Measurements from ENCODE around the gene DAPK1.

Gene DAPK1

DNA sequence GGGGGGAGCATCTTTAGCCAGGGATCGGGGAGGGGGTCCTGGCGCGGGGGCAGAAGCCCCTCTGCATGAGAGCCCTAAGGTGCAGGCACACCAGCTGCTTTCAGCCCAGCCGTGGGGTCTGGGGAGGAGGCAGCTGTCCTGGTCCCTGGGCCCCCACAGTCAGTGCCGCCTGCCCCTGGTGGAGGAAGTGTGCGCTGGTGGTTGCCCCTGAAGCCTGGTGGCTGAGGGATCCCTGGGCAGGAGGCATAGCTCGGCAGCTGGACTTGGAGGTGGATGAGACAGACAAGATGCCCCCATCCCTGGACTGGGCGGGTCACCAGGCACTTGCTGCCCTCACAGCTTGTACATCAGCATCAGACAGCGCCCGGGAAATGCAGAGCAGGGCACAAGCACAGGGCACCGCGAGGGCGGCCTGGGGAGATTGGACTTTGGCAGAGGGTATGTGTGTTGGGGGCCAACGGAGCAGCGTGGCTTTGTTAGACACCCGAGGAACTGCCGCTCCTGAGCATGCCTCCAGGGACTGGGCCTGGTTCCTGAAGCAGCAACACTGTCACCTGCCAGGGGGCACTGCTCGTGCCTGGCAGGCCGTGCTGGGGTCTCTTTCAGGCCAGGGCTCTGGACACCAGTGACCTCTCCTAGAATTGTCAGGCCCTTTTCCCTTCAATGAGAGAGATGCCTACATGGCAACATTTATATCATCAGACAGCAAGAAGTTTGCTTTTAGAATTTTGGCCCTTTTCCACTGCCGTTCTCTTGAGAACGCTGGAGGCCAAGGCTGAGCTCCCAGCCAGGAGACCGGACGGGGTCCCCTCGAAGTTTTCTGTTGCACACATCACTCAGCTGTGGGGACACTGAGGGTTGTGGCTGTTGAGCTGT, 186.3 kb downstream of the DAPK1 start:
- Mint-ChIP-seq H3K4me3 (no peak overlapping the region), H3K36me3 (ENCODE audit: low read depth) (peaks cover 45% of the 10 kb centered on the region), H3K27ac (no peak overlapping the region), H3K27me3 (ENCODE audit: low read depth) (no peaks in the 10 kb centered on the region), H3K4me1 (peaks cover 15% of the 10 kb centered on the region), H3K9me3 (peaks cover 3% of the 10 kb centered on the region)
- no peak for TF ChIP-seq CTCF (IDR thresholded peaks at IDR 0.05; ENCODE audit: unreplicated experiment in 3 of 3)

DNA sequence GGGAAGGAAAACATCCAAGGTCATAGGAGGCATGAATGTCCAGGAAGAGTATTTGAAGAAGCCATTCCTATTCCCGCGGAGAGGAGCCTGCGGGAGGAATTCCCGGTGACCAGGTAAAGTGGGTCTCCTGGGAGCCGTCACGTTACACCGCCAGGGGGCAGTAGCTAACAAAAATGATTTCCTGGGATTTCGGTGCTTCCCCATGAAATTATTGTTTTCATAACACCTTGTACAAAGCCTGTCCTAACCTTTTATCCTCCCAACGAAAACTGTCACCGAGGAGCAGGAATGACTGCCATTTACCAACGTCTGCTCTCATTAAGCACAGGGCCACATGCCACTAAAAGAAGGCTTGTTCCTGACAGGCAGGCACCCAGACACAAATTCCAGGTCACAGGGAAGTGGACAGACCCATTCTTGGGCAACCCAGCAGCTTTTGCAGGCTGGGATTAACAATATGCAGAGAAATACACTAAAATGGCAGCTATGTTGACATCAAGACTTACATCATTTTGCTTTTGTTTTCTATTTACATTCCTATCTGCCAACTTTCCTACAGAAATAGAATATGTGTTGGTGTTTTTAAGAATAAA, 187.1 kb downstream of the DAPK1 start:
- Mint-ChIP-seq H3K4me3 (no peak overlapping the region), H3K27ac (no peak overlapping the region)
- peak; percentile 71 to 85 (median 75) for TF ChIP-seq CTCF (IDR thresholded peaks at IDR 0.05; ENCODE audit: unreplicated experiment in 3 of 3)

DNA sequence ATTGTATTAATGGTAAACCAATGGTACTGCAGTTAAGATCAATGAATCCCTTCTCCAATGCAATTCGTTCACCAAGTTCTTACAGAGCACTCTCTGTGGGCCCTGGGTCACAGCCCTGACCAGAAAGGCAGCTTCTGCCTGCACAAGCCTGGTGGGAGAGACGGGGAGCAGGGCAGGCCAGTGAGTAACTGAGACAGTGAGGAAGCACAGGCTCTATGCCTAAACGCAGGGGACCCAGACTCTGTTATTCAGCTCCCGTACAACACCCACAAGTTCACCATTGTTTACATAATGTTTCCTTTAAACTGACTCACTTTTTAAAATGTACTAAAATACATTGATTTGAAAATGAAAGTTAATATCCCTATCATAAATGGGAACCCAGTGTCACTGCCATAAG, 187.8 kb downstream of the DAPK1 start:
- TF ChIP-seq CTCF (IDR thresholded peaks at IDR 0.05; ENCODE audit: unreplicated experiment in 3 of 3) = no peak
- H3K36me3 Mint-ChIP-seq (ENCODE audit: low read depth) = peaks cover 58% of the 10 kb centered on the region
- H3K4me1 Mint-ChIP-seq = peaks cover 15% of the 10 kb centered on the region

More for the DNA sequence above, 187.1 kb downstream of the DAPK1 start:
- peaks cover 52% of the 10 kb centered on the region for H3K36me3 Mint-ChIP-seq (ENCODE audit: low read depth)
- H3K4me1 Mint-ChIP-seq = peaks cover 15% of the 10 kb centered on the region
- H3K9me3 Mint-ChIP-seq = peaks cover 9% of the 10 kb centered on the region
- H3K27me3 Mint-ChIP-seq (ENCODE audit: low read depth) = no peaks in the 10 kb centered on the region

GRCh38 chr9:87685871-87686519, 188.3 kb downstream of the DAPK1 start:
- peaks cover 20% of the 10 kb centered on the region for H3K9me3 Mint-ChIP-seq
- H3K27me3 Mint-ChIP-seq (ENCODE audit: low read depth) = no peaks in the 10 kb centered on the region
- no peak for TF ChIP-seq CTCF (IDR thresholded peaks at IDR 0.05; ENCODE audit: unreplicated experiment in 3 of 3)
- peaks cover 60% of the 10 kb centered on the region for H3K36me3 Mint-ChIP-seq (ENCODE audit: low read depth)
- peaks cover 15% of the 10 kb centered on the region for H3K4me1 Mint-ChIP-seq
- peak overlapping the region in 2 of 3 experiments; percentile 15 to 57 for H3K27ac Mint-ChIP-seq
- H3K4me3 Mint-ChIP-seq = no peak overlapping the region

More for the DNA sequence above, 187.8 kb downstream of the DAPK1 start:
- Mint-ChIP-seq H3K27me3 (ENCODE audit: low read depth) (no peaks in the 10 kb centered on the region), H3K4me3 (no peak overlapping the region), H3K27ac (peak overlapping the region in 1 of 3 experiments; percentile 70), H3K9me3 (peaks cover 15% of the 10 kb centered on the region)

GRCh38 chr9:87686520-87687090, 188.9 kb downstream of the DAPK1 start:
- TF ChIP-seq CTCF (IDR thresholded peaks at IDR 0.05; ENCODE audit: unreplicated experiment in 3 of 3) = no peak

More at GRCh38 chr9:87686520-87687090, 188.9 kb downstream of the DAPK1 start:
- Mint-ChIP-seq H3K27ac (no peak overlapping the region), H3K27me3 (ENCODE audit: low read depth) (no peaks in the 10 kb centered on the region), H3K9me3 (peaks cover 25% of the 10 kb centered on the region), H3K4me3 (no peak overlapping the region), H3K36me3 (ENCODE audit: low read depth) (peaks cover 64% of the 10 kb centered on the region), H3K4me1 (peaks cover 15% of the 10 kb centered on the region)
